ENCODE measurements around the gene SLC35G3.
"Not testable (repeated sequence)": the region's sequence is repeated elsewhere in the genome, so short reads cannot be mapped to it uniquely, and the experiment has no call there.

SLC35G3 gene

DNA sequence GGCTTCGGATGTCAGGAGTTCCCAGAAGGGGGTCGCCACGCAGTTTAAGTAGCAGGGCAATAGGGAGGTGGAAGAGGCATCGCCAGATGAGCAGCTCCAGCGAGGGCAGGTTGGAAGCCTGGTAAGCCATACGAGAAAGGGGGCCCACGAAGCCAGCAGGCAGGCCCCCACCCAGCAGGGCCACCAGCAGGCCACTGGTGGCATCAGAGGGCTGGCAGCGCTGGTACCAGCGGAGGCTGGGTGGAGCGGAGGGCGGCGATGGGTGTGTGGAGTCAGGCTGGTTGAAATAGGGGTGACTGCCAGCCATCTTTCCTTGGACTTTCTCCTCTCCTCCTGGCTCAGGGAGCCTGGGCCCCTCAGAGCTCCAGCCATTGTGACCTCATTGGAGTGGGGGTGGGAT, at the start of gene SLC35G3:
Gene SLC35G3, minus strand, starts transcription at position 393 of the 400 bp plus-strand sequence. Its CDS starts 86 bp downstream, at position 307.
- not testable (repeated sequence) for H3K9me3 Mint-ChIP-seq; H3K36me3 Mint-ChIP-seq; DNase-seq (ENCODE audit: low spot score in 2 of 2); H3K4me3 Mint-ChIP-seq; ATAC-seq
- Mint-ChIP-seq H3K27ac (peak within 1 kb of the TSS; percentile 23), H3K4me1 (peaks cover 15% of the 10 kb centered on the region)

DNA sequence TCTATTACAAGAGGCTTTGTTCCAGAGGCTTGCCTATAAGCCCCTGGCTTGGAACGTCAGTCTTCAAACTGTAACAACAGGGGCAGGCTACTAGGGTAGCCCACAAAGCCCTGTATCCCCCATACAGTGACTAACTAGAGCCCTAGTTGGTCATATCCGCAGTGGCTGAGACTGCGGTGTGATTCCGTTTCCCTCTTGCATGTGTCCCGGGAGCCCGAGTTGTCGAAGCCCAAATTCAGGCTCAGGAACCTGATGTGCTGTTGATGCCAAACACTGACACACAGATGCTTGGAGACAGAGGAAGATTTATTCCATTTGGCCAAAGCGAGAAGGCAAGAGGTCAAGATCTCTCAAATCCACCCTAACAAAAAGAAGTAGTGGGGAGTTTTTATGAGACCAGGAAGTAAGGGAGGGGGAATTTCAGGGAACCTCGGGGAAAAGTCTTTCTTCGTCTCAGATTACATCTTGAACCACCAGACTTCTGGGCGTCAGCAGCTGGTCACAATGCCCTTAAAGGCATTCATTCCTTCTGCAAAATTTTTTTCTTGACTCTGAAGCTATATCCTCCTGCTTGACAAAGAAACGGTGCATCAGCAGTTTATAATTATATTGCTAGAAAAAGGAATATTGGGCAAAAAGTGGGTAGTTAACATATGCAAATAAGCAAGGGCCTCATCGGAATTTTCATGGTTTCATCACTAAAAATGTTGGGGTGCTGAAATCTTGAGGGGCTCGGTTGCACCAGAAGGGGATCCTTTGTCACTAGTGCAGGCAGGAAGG, 49.6 kb upstream of the SLC35G3 start:
- peak; percentile 61 for ATAC-seq
- peak; percentile 34 to 83 for DNase-seq (ENCODE audit: low spot score in 2 of 2)
- Mint-ChIP-seq H3K4me1 (peaks cover 71% of the 10 kb centered on the region), H3K27ac (peak overlapping the region; percentile 99), H3K36me3 (peaks cover 44% of the 10 kb centered on the region), H3K4me3 (peak overlapping the region; percentile 98), H3K9me3 (no peaks in the 10 kb centered on the region)

DNA sequence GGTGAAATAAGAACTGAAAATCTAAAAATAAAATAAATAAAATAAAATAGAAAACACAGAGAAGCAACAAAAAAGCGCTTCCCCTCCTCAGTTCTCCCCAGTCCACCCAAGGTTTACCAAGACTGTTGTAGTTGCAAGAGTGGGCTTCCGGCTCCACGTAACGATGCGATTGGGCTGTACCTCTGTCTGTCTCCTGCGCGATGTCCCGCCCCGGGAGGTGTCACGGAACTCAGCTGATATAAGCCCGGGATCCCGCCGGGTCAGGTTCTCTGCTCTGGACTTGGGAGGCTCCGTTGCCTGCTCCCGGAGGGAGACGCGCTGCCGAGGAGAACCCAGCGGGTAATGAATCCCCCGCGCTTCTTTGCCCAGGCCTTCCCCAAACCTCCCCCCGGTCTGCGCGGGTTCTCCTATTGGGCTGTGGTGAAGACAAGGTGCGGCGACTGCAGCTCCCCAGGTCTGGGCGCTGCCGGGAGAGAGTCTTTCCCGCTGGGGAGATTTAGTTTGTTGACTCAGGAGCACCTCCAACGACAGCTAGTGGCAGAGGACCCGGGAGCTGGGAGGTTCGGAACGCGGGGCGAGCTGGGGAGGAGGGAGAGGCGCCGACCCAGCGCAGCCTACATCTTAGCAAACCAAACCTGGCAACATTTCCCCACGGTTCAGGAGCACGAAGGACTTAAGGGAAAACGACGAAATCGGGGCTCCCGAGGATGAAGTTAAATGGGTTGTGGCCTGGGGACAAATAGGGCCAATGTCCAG, 48.8 kb upstream of the SLC35G3 start, which contains the start of gene SLFN5:
Gene SLFN5, plus strand, starts transcription at position 268 of the 756 bp plus-strand sequence. CDS start 15,619 bp downstream, outside the sequence.
- Mint-ChIP-seq H3K36me3 (peaks cover 43% of the 10 kb centered on the region), H3K4me1 (peaks cover 71% of the 10 kb centered on the region), H3K27ac (peak within 1 kb of the TSS; percentile 99), H3K4me3 (peak within 1 kb of the TSS; percentile 98), H3K9me3 (no peaks in the 10 kb centered on the region)
- ATAC-seq: peak; percentile 77
- peak; percentile 92 to 99 for DNase-seq (ENCODE audit: low spot score in 2 of 2)

DNA sequence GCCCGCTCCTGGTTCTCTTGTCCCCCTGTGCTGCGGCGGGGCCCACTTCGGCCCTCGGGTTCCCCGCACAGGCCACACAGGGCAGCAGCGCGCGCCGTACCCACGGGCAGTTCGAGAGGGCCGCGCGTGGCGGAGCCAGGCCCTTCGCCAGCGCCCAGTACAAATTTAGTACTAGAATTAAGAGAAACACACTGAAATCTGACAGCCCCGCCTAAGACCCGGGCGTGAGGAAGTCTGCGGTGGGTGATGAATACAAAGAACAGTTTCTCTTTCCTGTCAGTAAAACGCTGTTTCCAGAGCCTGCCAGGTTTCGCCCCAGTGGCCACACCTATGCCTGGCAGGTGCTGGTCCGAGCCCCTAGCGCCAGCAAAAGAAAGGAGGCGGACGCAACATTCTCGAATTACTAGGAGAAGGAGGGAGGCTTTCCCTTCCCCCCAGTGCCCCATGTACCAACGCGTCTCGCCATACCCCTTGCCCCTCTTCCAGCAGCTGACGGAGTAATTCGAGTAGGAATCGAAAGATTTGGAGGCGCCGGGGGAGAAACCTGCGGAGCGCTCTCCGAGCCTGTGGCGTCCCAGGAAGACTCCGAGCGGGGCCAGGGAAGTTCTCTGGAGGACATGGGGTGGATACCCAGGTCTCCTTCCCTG, 48.1 kb upstream of the SLC35G3 start:
- Mint-ChIP-seq H3K4me3 (peak overlapping the region; percentile 98), H3K36me3 (peaks cover 36% of the 10 kb centered on the region), H3K9me3 (no peaks in the 10 kb centered on the region), H3K27ac (peak overlapping the region; percentile 99), H3K4me1 (peaks cover 71% of the 10 kb centered on the region)
- DNase-seq (ENCODE audit: low spot score in 2 of 2) (peak; percentile 61 to 88), ATAC-seq (peak; percentile 73)

DNA sequence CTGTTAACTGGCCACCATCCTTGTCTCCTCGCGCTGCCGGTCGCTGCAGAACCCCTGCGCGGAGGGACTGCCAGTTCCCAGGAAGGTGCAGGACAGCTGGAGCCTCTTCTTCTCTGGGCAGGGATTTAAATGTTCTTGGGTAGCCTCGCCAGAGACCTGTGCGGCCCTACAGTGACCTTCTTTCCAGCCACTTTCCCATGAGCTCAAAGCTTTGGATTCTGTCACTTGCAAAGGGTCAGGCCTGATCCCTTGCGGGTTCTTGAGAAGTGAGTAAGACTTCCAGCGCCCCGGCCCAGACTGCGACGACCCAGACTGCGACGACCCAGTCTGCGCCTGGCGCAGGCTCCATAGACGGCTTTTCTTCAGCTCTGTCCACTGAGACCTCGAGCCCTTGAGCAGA, 47.3 kb upstream of the SLC35G3 start:
- H3K36me3 Mint-ChIP-seq: peaks cover 30% of the 10 kb centered on the region
- DNase-seq (ENCODE audit: low spot score in 2 of 2): peak; percentile 5 to 60
- H3K4me1 Mint-ChIP-seq: peaks cover 73% of the 10 kb centered on the region

DNA sequence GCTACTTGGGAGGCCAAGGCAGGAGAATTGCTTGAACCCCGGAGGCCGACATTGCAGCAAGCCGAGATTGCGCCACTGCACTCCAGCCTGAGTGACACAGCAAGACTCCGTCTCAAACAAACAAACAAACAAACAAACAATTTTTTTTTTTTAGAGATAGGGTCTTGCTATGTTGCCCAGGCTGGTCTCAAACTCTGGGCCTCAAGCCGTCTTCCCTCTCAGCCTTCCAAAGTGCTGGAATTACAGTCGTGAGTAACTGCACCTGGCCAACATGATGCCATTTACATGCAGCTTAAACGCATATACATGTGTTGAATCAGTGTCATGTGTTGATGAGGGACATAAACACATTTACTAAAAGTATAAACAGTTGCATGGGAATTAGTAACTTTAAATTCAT, 46.7 kb upstream of the SLC35G3 start:
- Mint-ChIP-seq H3K4me1 (peaks cover 80% of the 10 kb centered on the region), H3K36me3 (peaks cover 25% of the 10 kb centered on the region), H3K27ac (peak overlapping the region; percentile 99), H3K9me3 (no peaks in the 10 kb centered on the region), H3K4me3 (peak overlapping the region; percentile 98)
- no peak for ATAC-seq
- DNase-seq (ENCODE audit: low spot score in 2 of 2): no peak

More for the DNA sequence above, 47.3 kb upstream of the SLC35G3 start:
- no peak for ATAC-seq
- Mint-ChIP-seq H3K27ac (peak overlapping the region; percentile 99), H3K4me3 (peak overlapping the region; percentile 98), H3K9me3 (no peaks in the 10 kb centered on the region)

DNA sequence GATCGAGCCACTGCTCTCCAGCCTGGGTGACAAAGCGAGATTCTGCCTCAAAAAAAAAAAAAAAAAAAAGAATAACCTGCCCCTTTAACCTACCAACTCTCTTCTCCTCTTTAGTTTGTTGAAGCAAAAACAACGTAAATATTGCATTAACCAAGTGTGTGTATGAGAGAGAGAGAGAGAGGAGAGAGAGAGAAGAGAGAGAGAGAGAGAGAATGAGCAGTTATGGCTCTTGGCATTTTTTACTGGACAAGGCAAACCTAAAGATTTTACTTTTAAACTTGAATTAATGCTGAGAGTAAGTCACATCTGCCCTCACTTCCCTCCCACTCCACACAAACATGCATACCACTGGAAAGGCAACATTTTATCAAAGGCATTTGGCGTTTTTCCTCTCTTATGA, 45.6 kb upstream of the SLC35G3 start:
- Mint-ChIP-seq H3K36me3 (peaks cover 22% of the 10 kb centered on the region), H3K9me3 (no peaks in the 10 kb centered on the region), H3K4me3 (peak overlapping the region; percentile 98), H3K27ac (peak overlapping the region; percentile 0), H3K4me1 (peaks cover 82% of the 10 kb centered on the region)
- DNase-seq (ENCODE audit: low spot score in 2 of 2) (no peak), ATAC-seq (no peak)

DNA sequence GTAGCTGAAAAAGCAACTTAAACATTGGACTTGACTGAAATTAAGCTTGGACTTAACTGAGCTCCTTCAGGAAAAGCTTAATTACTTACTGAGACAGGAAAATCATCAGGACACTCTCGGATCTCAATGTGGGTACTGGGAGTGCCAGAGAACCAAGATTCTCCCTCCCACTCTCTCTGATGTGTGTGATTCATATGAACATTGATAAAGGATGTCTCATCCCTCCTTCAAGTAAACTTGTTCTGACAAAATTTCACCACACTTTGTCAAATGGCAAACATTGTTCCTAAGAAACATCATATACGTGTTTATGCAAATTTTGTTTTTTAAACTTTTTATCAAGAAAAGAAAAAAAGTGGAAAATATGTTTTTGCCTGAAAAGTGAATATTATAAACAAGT, 44.6 kb upstream of the SLC35G3 start:
- Mint-ChIP-seq H3K36me3 (peaks cover 11% of the 10 kb centered on the region), H3K4me1 (peaks cover 73% of the 10 kb centered on the region), H3K4me3 (peak overlapping the region; percentile 98), H3K9me3 (no peaks in the 10 kb centered on the region), H3K27ac (peak overlapping the region; percentile 0)
- DNase-seq (ENCODE audit: low spot score in 2 of 2) (no peak), ATAC-seq (peak; percentile 41)

DNA sequence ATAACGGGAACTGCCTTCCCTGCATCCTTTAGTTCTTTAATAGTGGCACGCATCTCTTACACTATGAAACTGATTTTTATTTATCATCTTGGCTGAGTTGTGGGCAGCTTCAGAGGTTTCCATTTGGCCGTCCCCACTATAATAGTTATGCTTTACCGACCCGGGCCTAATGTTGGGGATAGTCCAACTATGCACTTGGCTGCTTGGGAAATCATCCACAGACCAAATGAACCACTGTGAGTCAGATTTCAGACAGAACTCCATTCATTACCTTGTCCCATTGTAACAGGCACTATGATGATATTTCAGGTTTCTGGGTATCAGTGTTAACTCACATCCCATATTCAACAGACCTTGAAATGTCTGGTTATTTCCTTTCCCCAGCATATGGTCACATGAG, 42.6 kb upstream of the SLC35G3 start:
- DNase-seq (ENCODE audit: low spot score in 2 of 2): no peak
- Mint-ChIP-seq H3K4me1 (peaks cover 68% of the 10 kb centered on the region), H3K27ac (peak overlapping the region; percentile 0), H3K36me3 (no peaks in the 10 kb centered on the region), H3K4me3 (no peak overlapping the region), H3K9me3 (no peaks in the 10 kb centered on the region)
- ATAC-seq: no peak

DNA sequence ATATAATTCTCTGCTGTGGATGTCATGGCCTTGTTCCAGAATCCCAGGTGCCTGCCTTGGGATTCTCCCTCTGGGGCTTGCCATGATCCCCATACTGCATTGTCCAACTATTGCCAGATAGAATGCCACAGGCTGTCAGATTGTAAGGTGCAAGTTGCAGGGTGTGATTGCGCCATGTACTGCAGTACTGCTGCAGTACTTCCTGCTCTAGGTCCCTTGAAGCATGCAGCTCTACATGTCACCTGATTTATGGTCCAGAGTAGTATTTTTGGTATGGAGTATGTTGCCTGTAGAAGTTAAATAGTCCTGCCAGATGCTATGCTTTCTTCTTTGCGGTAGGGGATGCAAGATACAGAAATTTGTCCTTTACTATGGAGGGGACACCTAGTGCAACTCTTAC, 41.7 kb upstream of the SLC35G3 start:
- ATAC-seq (no peak), DNase-seq (ENCODE audit: low spot score in 2 of 2) (no peak)
- H3K27ac Mint-ChIP-seq: no peak overlapping the region
- peaks cover 58% of the 10 kb centered on the region for H3K4me1 Mint-ChIP-seq
- no peaks in the 10 kb centered on the region for H3K36me3 Mint-ChIP-seq
- no peaks in the 10 kb centered on the region for H3K9me3 Mint-ChIP-seq
- H3K4me3 Mint-ChIP-seq: no peak overlapping the region

DNA sequence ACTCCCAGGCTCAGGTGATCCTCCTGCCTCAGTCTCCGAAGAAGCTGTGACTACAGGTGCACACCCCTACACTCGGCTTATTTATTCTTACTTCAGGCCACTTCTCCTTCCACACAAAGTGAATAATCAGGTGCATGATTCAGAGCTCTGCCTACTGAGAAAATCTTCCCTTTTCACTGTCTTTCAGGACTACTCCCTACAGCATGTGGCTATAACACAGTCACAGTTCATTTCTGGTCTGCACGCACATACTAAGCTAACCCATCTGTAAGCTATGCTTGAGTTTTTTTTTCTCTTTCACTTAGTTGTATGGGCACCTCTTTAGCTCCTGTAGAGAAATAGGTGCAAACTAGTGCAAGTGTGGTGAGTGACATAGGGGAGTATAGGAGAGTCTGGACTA, 41.1 kb upstream of the SLC35G3 start:
- no peaks in the 10 kb centered on the region for H3K9me3 Mint-ChIP-seq
- DNase-seq (ENCODE audit: low spot score in 2 of 2) (no peak), ATAC-seq (peak; percentile 23)
- peaks cover 55% of the 10 kb centered on the region for H3K4me1 Mint-ChIP-seq
- H3K27ac Mint-ChIP-seq: no peak overlapping the region
- H3K36me3 Mint-ChIP-seq: no peaks in the 10 kb centered on the region
- no peak overlapping the region for H3K4me3 Mint-ChIP-seq

DNA sequence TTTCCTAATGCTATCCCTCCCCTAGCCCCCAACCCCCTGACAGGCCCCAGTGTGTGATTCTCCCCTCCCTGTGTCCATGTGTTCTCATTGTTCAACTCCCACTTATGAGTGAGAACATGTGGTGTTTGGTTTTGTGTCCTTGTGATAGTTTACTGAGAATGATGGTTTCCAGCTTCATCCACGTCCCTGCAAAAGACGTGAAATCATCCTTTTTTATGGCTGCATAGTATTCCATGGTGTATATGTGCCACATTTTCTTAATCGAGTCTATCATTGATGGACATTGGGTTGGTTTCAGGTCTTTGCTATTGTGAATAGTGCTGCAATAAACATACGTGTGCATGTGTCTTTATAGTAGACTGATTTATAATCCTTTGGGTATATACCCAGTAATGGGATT, 40.1 kb upstream of the SLC35G3 start:
- not testable (repeated sequence) for ATAC-seq; H3K27ac Mint-ChIP-seq; H3K4me3 Mint-ChIP-seq; H3K36me3 Mint-ChIP-seq; DNase-seq (ENCODE audit: low spot score in 2 of 2); H3K9me3 Mint-ChIP-seq
- H3K4me1 Mint-ChIP-seq: peaks cover 46% of the 10 kb centered on the region

DNA sequence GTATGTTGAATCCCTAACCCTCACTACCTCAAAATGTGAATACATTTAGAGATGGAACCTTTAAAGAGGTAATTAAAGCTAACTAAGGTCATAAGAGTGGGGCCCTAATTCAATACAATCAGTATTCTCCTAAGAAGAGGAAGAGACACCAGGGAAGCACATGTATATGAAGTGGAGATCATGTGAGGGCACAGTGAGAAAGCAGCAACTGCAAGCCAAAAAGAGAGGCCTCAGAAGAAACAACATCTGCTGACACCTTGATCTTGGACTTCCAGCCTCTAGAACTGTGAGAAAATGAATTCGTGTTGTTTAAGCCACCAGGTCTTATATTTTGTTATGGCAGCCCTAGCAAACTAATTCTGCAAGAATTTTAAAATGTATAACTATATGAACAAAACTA, 35.4 kb upstream of the SLC35G3 start:
- no peak overlapping the region for H3K4me3 Mint-ChIP-seq
- no peaks in the 10 kb centered on the region for H3K4me1 Mint-ChIP-seq
- no peak overlapping the region for H3K27ac Mint-ChIP-seq

DNA sequence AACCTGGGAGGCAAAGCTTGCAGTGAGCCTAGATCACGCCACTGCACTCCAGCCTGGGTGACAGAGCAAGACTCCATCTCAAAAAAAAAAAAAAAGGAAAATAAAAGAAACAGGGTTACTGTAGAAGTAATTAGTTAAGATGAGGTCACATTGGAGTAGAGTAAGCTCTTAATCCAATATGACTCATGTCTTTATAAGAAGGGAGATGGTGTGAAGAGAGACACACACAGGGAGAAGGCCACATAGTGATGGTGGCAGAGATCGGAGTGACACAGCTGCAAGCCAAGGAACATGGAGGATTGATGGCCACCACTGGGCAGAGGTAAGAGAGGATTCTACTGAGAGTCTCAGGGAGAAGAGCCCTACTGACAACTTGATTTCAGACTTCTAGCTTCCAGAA, 33.4 kb upstream of the SLC35G3 start:
- DNase-seq (ENCODE audit: low spot score in 2 of 2) (no peak), ATAC-seq (no peak)
- Mint-ChIP-seq H3K27ac (peak overlapping the region; percentile 48), H3K4me3 (no peak overlapping the region), H3K9me3 (peaks cover 4% of the 10 kb centered on the region), H3K4me1 (no peaks in the 10 kb centered on the region), H3K36me3 (no peaks in the 10 kb centered on the region)

More for the DNA sequence above, 35.4 kb upstream of the SLC35G3 start:
- no peaks in the 10 kb centered on the region for H3K36me3 Mint-ChIP-seq
- H3K9me3 Mint-ChIP-seq: no peaks in the 10 kb centered on the region
- DNase-seq (ENCODE audit: low spot score in 2 of 2) (no peak), ATAC-seq (no peak)

DNA sequence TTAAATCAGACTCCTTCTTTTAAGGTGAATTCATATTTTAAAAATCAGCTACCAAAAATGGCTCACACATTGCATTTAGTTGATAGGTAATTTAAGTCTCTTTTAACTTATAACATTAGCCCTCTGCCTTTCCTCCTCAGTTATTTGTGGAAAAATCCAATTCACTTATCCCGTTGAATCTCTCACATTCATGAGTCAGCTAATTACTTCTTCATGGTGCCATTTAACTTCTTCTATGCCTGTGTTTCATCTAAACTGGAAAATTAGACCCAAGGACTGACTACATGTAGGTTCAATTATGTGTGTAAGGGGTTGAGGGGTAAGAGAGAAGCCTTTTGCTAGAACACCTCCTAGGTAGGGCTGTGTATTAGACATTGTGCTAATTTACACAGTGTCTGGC, 30.2 kb upstream of the SLC35G3 start:
- H3K27ac Mint-ChIP-seq: no peak overlapping the region

More for the DNA sequence above, 30.2 kb upstream of the SLC35G3 start:
- Mint-ChIP-seq H3K9me3 (peaks cover 4% of the 10 kb centered on the region), H3K4me3 (no peak overlapping the region), H3K4me1 (no peaks in the 10 kb centered on the region), H3K36me3 (no peaks in the 10 kb centered on the region)
- DNase-seq (ENCODE audit: low spot score in 2 of 2) (no peak), ATAC-seq (no peak)

Data from stimulated activated effector memory CD8-positive, alpha-beta T cell treated with anti-CD3 and anti-CD28 coated beads, Interleukin-12 subunit alpha, Interleukin-12 subunit beta, amount 100 ng/mL, for 72 hours (primary cell).